ENCODE data around the gene VDR. TPM values are rescaled to one million over a fixed set of nuclear protein-coding genes. Genes with fewer than 3 reads are reported as not detected.

The VDR gene
- total and polyA plus RNA-seq, 2 experiments from 2014 or later: 3.2 to 4.9 TPM

GRCh38 chr12:47813511-47814196 lies 91.1 kb downstream of the VDR start:
- H2AFZ ChIP-seq: peak overlapping the region; percentile 28
- peak overlapping the region; percentile 84 for H3K4me2 ChIP-seq
- DNase-seq (ENCODE audit: low spot score): no peak
- H4K20me1 ChIP-seq (ENCODE audit: insufficient read depth, poor library complexity, severe bottlenecking): peaks cover 13% of the 10 kb centered on the region
- 51% methylated on average over 9 of the region's 9 CpGs for WGBS (ENCODE audit: low lambda C conversion rate, missing lambda C conversion rate)
- H3K9me2 ChIP-seq (replicated peaks; ENCODE audit: insufficient read depth): no peaks in the 10 kb centered on the region
- H3K36me3 ChIP-seq (replicated peaks; ENCODE audit: insufficient read depth, low read depth): no peaks in the 10 kb centered on the region
- no peak for TF ChIP-seq EZH2phosphoT487 (IDR thresholded peaks at IDR 0.05; ENCODE audit: low read depth, severe bottlenecking, unreplicated experiment)
- H3K4me3 ChIP-seq: peak overlapping the region; percentile 14
- peaks cover 59% of the 10 kb centered on the region for H3K4me1 ChIP-seq (ENCODE audit: insufficient read depth)
- H3K27me3 ChIP-seq: no peaks in the 10 kb centered on the region
- H3K27ac ChIP-seq: peak overlapping the region; percentile 98
- peaks cover 94% of the 10 kb centered on the region for H3K79me2 ChIP-seq
- no peaks in the 10 kb centered on the region for H3K9me3 ChIP-seq (ENCODE audit: low read depth)

GRCh38 chr12:47812797-47813510 lies 91.8 kb downstream of the VDR start:
- no peak for TF ChIP-seq EZH2phosphoT487 (IDR thresholded peaks at IDR 0.05; ENCODE audit: low read depth, severe bottlenecking, unreplicated experiment)
- TF ChIP-seq CTCF (IDR thresholded peaks at IDR 0.05; ENCODE audit: poor library complexity): no peak
- no peak for TF ChIP-seq EZH2 (IDR thresholded peaks at IDR 0.05; ENCODE audit: borderline replicate concordance)
- Histone ChIP-seq H2AFZ (peak overlapping the region; percentile 28), H3K9me2 (replicated peaks; ENCODE audit: insufficient read depth) (no peaks in the 10 kb centered on the region), H3K9me3 (ENCODE audit: low read depth) (no peaks in the 10 kb centered on the region), H3K27me3 (no peaks in the 10 kb centered on the region), H3K4me3 (peak overlapping the region; percentile 14), H4K20me1 (ENCODE audit: insufficient read depth, poor library complexity, severe bottlenecking) (peaks cover 16% of the 10 kb centered on the region), H3K36me3 (replicated peaks; ENCODE audit: insufficient read depth, low read depth) (no peaks in the 10 kb centered on the region), H3K27ac (peak overlapping the region; percentile 98), H3K4me2 (peak overlapping the region; percentile 84), H3K79me2 (peaks cover 94% of the 10 kb centered on the region), H3K4me1 (ENCODE audit: insufficient read depth) (peaks cover 60% of the 10 kb centered on the region)
- WGBS (ENCODE audit: low lambda C conversion rate, missing lambda C conversion rate): 1% methylated on average over 24 of the region's 37 CpGs
- DNase-seq (ENCODE audit: low spot score): peak; percentile 96

- Histone ChIP-seq H3K27ac (peak overlapping the region; percentile 98), H2AFZ (no peak overlapping the region), H3K4me1 (ENCODE audit: insufficient read depth) (peaks cover 60% of the 10 kb centered on the region), H3K27me3 (no peaks in the 10 kb centered on the region), H3K9me3 (ENCODE audit: low read depth) (no peaks in the 10 kb centered on the region), H3K9me2 (replicated peaks; ENCODE audit: insufficient read depth) (no peaks in the 10 kb centered on the region), H4K20me1 (ENCODE audit: insufficient read depth, poor library complexity, severe bottlenecking) (peaks cover 24% of the 10 kb centered on the region), H3K79me2 (peaks cover 94% of the 10 kb centered on the region), H3K4me2 (peak overlapping the region; percentile 84), H3K4me3 (no peak overlapping the region), H3K36me3 (replicated peaks; ENCODE audit: insufficient read depth, low read depth) (no peaks in the 10 kb centered on the region)
- DNase-seq (ENCODE audit: low spot score): no peak
- 83% methylated on average over 14 of the region's 14 CpGs for WGBS (ENCODE audit: low lambda C conversion rate, missing lambda C conversion rate)
- no peak for TF ChIP-seq EZH2phosphoT487 (IDR thresholded peaks at IDR 0.05; ENCODE audit: low read depth, severe bottlenecking, unreplicated experiment)
- no peak for TF ChIP-seq CTCF (IDR thresholded peaks at IDR 0.05; ENCODE audit: poor library complexity)
- TF ChIP-seq EZH2 (IDR thresholded peaks at IDR 0.05; ENCODE audit: borderline replicate concordance): no peak
Observed at GRCh38 chr12:47811581-47812484, 93.0 kb downstream of the VDR start.
